IPS DF 6.9 (cell line): Measurements from ENCODE around the gene GFOD2.

Experiments used
- DNase-seq: peaks from one replicate; pipeline ENCODE4 v3.0.0-alpha.2; 2013; ENCODE audit warnings: low read depth, low spot score
- H3K27ac ChIP-seq: one replicate; pipeline ENCODE4 v1.5.1; 2013; ENCODE audit warnings: low read length, control low read depth
- H3K27me3 ChIP-seq: 2 replicates; pipeline ENCODE4 v1.6.1; 2013; ENCODE audit warnings: mild to moderate bottlenecking, low read length; ENCODE audit not compliant: control insufficient read depth, insufficient read depth
- H3K36me3 ChIP-seq: 2 replicates; pipeline ENCODE4 v1.6.1; 2013; ENCODE audit warnings: low read length; ENCODE audit not compliant: control insufficient read depth, insufficient read depth
- H3K4me1 ChIP-seq: 2 replicates; pipeline ENCODE4 v1.6.1; 2013; ENCODE audit warnings: low read length; ENCODE audit not compliant: control insufficient read depth, insufficient read depth
- H3K4me3 ChIP-seq: 2 replicates; pipeline ENCODE4 v1.5.1; 2013; ENCODE audit warnings: mild to moderate bottlenecking, low read length
- H3K9me3 ChIP-seq: 2 replicates; pipeline ENCODE4 v1.6.1; 2013; ENCODE audit warnings: low read length, inconsistent platforms; ENCODE audit not compliant: control insufficient read depth, insufficient read depth
- WGBS: extraction: QIAGEN DNeasy Blood & Tissue Kit; methylation state at CpG from one replicate; pipeline ENCODE4 v1.1.7; 2013; ENCODE audit warnings: mixed read lengths, missing lambda C conversion rate; ENCODE audit not compliant: insufficient read length, insufficient coverage; 5-methylcytosine and 5-hydroxymethylcytosine counted together

The GFOD2 gene

GRCh38 chr16:67733734-67734470 lies 14.8 kb upstream of the GFOD2 start:
- no peaks in the 10 kb centered on the region for H3K27me3 ChIP-seq
- no peak overlapping the region for H3K4me3 ChIP-seq
- H3K36me3 ChIP-seq: 0 out of 2 replicates have a peak, but pooled peaks cover 18% of the 10 kb centered on the region
- no peaks in the 10 kb centered on the region for H3K9me3 ChIP-seq
- no peaks in the 10 kb centered on the region for H3K4me1 ChIP-seq
- H3K27ac ChIP-seq: no peak overlapping the region
- WGBS: no CpG with 5 or more reads among the region's 5 CpGs
- DNase-seq: no peak

DNA sequence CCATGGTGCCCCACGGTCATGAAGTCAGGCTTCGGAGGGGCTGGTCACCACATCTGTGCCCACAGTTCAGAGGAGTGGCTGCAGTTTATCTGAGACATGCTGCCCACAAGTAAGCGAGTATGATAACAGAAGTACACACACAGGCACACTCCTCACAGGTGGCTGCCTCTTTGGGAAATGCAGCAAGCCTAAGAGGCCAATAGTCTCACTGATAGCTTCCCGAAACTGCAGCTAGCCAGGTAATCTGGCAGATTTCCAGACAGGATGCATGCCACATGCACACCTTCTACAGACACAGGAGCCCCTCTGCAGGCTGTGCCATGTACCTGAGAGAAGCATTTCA lies 12.6 kb upstream of the GFOD2 start:
- no CpG with 5 or more reads among the region's 4 CpGs for WGBS
- Histone ChIP-seq H3K4me3 (no peak overlapping the region), H3K4me1 (no peaks in the 10 kb centered on the region), H3K9me3 (no peaks in the 10 kb centered on the region), H3K27me3 (no peaks in the 10 kb centered on the region), H3K27ac (no peak overlapping the region), H3K36me3 (0 out of 2 replicates have a peak, but pooled peaks cover 18% of the 10 kb centered on the region)
- no peak for DNase-seq

DNA sequence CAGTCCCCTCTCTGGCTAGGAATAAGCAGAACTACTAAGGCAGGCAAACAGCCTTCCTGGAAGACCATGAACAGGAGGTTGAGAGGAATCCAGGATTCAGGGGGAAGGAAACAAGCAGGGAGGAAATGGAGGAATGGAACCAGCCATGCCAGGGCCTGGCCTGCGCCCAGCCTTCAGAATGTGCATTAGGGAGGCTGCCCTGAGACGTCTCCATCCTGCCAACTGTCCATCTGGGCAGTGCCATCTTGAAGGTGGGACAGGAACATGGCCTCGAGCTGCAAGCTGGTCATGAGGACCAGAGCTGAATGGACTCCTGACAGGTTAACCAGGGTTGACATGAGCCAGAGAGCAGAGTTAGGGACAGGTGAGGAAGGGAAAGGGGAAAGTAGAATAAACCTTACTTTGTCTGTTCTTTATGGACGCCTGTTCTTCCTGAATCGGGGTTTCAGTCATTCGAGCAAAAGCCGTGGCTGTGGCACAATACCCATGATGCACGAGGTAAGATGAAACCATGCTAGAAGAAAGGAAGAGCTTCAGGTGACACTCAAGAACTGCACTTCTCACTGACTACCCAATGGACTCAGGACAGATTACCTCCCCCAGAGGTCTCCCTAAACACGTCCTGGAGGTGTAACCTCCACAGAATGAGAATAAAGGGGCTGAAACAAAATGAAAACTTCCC lies 12.1 kb upstream of the GFOD2 start:
- whole genome bisulfite sequencing: no CpG with 5 or more reads among the region's 9 CpGs
- H3K27ac ChIP-seq: no peak overlapping the region
- DNase-seq: no peak
- no peaks in the 10 kb centered on the region for H3K4me1 ChIP-seq
- no peaks in the 10 kb centered on the region for H3K9me3 ChIP-seq
- no peaks in the 10 kb centered on the region for H3K27me3 ChIP-seq
- H3K36me3 ChIP-seq: 0 out of 2 replicates have a peak, but pooled peaks cover 18% of the 10 kb centered on the region
- no peak overlapping the region for H3K4me3 ChIP-seq

- DNase-seq: no peak
- no peaks in the 10 kb centered on the region for H3K4me1 ChIP-seq
- H3K27ac ChIP-seq: no peak overlapping the region
- no peaks in the 10 kb centered on the region for H3K27me3 ChIP-seq
- H3K36me3 ChIP-seq: 0 out of 2 replicates have a peak, but pooled peaks cover 18% of the 10 kb centered on the region
- no peak overlapping the region for H3K4me3 ChIP-seq
- H3K9me3 ChIP-seq: no peaks in the 10 kb centered on the region
- no CpG with 5 or more reads among the region's 6 CpGs for WGBS
Observed at GRCh38 chr16:67730326-67730725, 11.2 kb upstream of the GFOD2 start.

- no peak for DNase-seq
- H3K4me1 ChIP-seq: no peaks in the 10 kb centered on the region
- no peak overlapping the region for H3K4me3 ChIP-seq
- H3K27ac ChIP-seq: no peak overlapping the region
- no peaks in the 10 kb centered on the region for H3K27me3 ChIP-seq
- no CpG with 5 or more reads among the region's 14 CpGs for WGBS
- H3K9me3 ChIP-seq: no peaks in the 10 kb centered on the region
- 0 out of 2 replicates have a peak, but pooled peaks cover 18% of the 10 kb centered on the region for H3K36me3 ChIP-seq
Observed at GRCh38 chr16:67729636-67730248, 10.6 kb upstream of the GFOD2 start.

- Histone ChIP-seq H3K4me3 (no peak overlapping the region), H3K9me3 (no peaks in the 10 kb centered on the region), H3K27ac (no peak overlapping the region), H3K4me1 (no peaks in the 10 kb centered on the region), H3K36me3 (peaks cover 18% of the 10 kb centered on the region; the same call in 1 of the 2 replicates), H3K27me3 (no peaks in the 10 kb centered on the region)
- no CpG with 5 or more reads among the region's 22 CpGs for WGBS
- DNase-seq: no peak
Observed at GRCh38 chr16:67727521-67728485, 8.7 kb upstream of the GFOD2 start.

GRCh38 chr16:67726106-67727034 lies 7.3 kb upstream of the GFOD2 start:
- H3K4me3 ChIP-seq: no peak overlapping the region
- no peaks in the 10 kb centered on the region for H3K27me3 ChIP-seq
- no peak for DNase-seq
- no peaks in the 10 kb centered on the region for H3K9me3 ChIP-seq
- no peaks in the 10 kb centered on the region for H3K4me1 ChIP-seq
- WGBS: no CpG with 5 or more reads among the region's 8 CpGs
- H3K27ac ChIP-seq: no peak overlapping the region
- peaks cover 18% of the 10 kb centered on the region; the same call in 1 of the 2 replicates for H3K36me3 ChIP-seq

DNA sequence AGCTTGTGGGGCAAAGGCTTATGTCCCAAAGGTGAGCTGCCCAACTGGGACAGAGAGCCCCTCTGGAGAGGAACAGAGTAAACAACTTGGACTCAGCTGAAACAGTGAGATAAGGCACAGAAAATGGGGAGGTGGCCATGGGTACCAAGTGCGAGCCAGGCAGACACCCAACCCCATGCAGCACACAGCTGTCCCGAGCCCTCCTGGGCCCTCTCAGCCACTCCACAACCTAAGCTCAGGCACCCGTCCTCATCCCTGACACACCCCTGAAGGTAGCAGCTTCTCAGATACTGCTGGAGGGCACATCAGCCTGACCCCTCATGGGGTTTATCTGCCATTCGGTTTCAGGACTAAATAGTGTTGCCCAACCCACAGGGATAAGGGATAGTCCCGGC lies 4.8 kb upstream of the GFOD2 start:
- Histone ChIP-seq H3K9me3 (no peaks in the 10 kb centered on the region), H3K4me1 (no peaks in the 10 kb centered on the region), H3K27me3 (no peaks in the 10 kb centered on the region), H3K36me3 (peaks cover under 1% of the 10 kb centered on the region; the same call in 1 of the 2 replicates), H3K4me3 (no peak overlapping the region), H3K27ac (no peak overlapping the region)
- no peak for DNase-seq
- no CpG with 5 or more reads among the region's 5 CpGs for WGBS

DNA sequence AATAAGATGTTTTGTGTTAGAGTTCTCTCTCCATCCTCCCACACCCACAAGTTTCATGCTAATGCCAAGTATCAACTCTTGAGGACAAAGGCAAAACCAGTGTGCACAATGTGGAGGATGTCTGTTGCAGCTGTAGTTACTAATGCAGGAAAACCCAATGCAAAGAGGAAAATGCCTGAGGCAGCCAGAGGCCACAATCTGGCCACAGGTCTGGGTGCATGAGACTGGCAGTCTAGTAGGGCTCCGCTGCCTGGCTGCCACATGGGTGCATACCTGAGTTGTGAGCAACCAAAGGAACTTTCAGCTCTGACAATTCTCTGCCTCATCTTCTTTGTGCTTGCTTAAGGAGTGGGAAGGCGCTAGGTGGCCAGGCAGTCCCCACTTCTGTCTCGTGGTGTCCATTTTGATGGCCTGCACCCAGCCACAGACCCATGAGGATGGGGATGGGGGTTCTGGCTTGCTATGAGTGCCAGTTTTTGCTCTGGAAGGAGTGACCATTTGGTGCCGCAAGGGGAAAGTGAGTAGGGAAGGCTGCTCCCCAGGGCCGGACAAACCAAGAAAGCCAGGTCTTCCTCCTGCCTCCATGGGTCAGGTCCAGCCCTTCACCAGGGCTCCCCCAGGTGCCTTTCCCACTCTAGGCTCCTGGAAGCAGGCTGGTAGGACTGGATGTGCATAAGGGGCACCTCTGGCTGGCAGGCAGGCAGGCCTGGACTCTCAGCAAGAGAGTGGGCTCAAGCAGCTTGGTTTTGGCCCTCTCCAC lies 4.2 kb upstream of the GFOD2 start:
- Histone ChIP-seq H3K27me3 (no peaks in the 10 kb centered on the region), H3K36me3 (no peaks in the 10 kb centered on the region; the same call in 1 of the 2 replicates), H3K27ac (no peak overlapping the region), H3K4me1 (no peaks in the 10 kb centered on the region), H3K9me3 (no peaks in the 10 kb centered on the region), H3K4me3 (no peak overlapping the region)
- no peak for DNase-seq
- WGBS: no CpG with 5 or more reads among the region's 5 CpGs
